ENCODE data around the gene CTDSPL.
A peak's percentile ranks its signal among the peaks of the same experiment; 100 is the strongest.

The CTDSPL gene

DNA sequence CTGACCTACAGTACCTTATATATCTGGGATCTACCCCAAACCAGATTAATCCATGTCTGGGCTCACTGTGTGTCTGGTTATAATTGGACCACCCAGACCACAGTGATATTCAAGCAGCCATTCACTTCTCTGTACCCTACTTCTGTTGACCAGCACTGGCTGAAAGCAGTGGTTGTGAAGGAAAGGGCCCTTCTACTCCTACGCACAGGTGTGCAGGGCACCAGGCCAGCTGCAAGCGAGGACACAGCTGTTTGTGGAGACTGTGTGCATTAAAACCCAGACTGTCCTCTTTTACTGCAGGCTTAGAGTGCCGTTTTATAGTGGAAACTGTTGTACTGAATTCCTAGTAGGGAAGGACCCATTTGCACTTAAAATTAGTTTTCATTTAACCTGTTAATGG, 29.5 kb downstream of the CTDSPL start:
- no peak for DNase-seq (ENCODE audit: low read depth)

DNA sequence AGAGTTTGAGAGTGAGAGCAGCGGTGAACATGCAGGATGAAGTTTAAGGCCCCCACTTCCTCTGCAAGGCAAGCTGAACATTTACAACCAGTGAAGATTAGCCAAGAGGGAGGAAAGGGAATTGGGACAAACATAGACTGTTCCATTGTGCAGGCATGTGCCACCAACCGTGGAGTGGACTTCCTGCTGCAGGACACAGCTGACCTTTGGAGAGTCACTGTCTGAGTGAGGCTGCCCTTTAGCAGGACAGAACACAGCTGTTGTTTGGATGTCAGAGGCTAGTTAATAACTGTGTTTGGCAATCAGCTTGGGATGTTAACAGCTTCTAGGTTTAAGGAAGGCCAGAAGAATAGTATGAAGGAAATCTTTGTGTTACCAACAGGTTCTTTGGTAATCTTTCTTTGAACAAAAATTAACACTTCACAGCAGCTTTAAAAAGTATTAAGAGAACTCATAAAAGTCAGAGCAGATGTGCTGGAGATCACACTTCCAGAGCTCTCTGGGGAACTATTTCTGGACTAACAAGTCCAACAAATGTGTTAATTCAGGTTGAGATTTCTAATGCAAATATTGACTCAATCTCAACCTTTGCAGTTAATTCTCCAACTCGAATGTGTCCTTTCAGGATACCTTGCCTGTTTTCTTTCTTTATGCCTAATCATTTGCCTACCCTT, 31.4 kb downstream of the CTDSPL start:
- DNase-seq (ENCODE audit: low read depth), result peak; percentile 5

DNA sequence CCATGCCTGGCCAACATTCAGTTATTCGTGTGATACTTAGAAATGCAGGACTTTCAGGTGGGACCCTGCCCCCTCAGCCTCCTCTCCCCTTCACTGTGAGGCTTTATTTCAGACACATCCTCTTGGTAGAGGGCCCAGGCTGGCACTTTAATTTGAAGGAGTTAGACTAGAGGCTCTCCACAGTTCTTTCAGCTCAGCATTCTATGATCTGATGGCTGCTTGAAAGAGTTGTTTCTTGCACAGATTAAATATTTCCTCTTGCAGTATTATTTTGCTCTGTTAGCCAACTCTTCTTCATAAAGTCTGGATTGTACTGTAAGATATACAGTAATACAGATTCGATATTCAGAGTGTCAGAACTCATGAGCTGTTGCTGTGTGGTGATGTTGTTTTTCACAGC, 35.1 kb downstream of the CTDSPL start:
- DNase-seq (ENCODE audit: low read depth), result no peak

DNA sequence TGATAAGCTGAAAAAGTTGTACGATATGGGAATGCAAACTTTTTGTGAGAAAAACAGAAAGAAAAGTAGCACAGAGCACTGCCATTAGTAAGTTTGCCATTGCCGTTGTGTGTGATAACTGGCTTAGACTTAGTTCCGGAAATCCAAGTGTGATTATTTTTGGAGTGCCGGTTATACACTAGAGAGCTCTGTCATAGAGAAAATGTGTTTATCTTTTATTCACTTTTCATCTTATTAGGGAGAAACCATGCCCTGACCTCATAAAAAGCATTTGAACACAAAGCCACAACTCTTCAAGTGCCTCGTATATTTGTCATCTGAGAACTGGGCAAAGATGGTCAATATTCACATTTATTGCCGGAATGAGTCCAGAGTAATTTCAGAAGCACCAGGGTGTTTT, 36.1 kb downstream of the CTDSPL start:
- no peak for DNase-seq (ENCODE audit: low read depth)

DNA sequence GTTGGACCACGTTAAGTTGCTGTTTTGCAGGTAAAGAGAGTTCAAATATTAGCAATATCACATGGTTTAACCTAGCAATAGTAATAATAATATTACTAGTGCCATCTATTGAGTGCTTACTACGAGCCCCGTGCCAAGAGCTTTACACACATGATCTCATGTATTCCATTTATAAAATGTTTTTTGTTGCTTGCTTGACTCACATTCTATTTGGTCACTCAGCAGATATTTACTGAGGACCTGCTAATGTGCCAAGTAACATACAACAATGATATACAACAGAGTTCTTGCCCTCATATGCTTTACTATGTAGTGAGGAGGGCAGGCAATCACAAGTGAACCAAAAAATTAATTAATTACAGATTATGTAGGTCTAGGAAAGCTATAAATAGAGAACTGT, 36.7 kb downstream of the CTDSPL start:
- no peak for DNase-seq (ENCODE audit: low read depth)

DNA sequence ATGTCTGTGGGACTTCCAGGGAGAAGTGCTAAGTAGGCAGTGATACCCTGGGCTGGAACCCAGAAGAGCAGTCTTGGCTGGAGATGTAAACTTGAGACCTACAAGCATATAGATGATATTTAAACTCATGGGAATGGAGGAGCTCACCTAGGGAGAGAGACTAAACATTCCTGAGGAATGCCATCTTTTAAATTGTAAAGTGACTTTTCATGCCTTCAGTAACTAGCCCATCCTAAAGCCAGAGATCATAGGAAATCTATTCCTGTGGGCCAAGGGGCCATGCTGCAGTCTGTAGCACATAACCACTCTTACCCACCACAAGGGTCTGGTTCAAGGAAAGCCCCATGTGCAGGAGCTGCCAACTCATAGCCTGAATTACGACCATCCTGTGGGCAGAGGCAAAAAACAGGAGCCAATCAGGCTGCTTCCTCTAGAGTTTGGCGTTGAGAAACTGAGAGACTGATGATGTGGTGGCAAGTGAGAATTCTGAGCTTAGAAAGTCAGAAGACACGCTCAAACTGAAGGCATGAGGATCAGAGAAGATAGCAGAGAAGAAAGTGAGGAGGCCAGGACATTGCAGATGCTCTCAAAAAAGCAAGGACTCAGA, 37.5 kb downstream of the CTDSPL start:
- DNase-seq (ENCODE audit: low read depth), result no peak

DNA sequence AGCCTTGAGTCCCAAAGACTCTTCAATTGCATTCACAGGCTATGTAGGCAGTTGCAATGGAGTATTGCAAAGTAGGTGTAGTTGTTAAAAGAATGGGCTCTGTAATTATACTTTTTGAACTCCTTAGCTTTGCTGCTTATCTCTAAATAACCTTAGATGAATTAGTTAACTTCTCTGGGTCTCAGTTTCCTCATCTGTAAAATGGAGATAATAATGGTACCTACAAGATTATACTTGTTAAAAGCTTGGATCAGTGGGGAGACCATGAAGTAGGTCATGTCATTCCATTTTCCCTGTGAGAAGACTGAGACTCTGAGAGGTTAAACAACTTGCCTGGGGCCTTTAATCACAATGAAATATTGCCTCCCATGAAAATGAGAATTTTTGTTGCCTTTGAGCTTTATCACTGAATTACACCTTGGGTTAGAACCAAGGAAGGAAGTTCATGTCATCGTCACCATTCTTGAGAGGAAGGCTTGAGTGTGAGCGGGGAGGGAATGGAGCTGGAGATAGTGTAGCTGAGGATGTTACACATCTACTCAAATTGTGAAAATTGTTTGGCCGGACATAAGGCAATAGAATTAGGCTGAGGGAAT, 38.1 kb downstream of the CTDSPL start:
- no peak for DNase-seq (ENCODE audit: low read depth)

DNA sequence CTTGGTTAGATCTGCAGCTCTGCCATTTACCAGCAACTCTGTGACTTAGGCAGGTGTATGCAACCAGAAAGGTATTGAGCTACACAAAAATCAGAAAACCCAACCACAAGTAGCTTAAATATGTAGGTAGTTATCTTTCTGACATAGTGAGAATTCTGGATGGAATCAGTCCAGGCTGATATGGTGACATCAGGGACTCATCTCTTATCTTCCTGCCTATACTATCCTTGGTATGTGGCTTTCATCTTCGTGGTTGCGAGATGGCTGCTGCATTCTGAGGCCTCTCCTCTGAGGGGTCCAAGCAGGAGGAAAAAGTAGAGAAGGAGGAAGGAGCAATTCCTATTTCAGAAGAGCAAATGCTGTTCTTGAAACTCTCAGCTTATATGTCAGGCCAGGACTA, 40.0 kb downstream of the CTDSPL start:
- no peak for DNase-seq (ENCODE audit: low read depth)

DNA sequence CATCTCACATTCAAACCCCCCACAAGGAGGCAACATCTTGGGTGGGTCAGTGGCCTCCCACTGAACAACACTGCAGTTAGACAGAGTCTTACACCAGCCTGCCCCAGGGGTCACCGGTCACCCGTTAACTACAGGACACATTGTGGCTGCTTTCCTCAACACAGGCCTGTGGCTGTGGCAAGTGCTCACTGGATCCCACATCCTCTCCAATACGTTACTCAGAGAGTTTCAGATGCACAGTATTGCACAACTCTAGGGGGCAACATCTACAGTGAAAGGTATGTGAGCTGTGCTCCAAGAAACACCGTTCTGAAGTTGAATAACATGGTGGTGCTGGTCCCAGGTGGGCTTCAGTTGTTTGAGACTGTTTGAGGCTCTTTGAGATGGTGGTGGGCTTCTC, 41.0 kb downstream of the CTDSPL start:
- DNase-seq (ENCODE audit: low read depth), result no peak

DNA sequence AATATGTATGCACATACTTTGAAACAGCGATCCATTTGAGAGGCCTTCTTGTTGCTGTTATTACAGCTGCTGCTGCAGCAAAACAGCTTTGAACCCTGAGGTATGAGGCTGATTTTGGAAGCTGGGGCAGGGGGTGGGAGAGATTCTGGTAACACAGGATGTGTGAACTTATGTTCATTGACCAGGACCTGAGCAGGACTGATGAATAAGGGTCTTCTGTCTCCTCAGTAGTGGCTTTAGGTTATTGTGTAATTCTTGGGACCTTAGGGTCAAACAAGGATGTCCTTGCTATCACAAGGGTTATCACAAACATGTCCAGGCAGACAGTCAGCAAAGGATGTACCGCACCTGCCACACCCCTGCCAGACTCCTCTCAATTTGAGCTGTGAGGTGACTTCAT, 41.6 kb downstream of the CTDSPL start:
- no peak for DNase-seq (ENCODE audit: low read depth)

DNA sequence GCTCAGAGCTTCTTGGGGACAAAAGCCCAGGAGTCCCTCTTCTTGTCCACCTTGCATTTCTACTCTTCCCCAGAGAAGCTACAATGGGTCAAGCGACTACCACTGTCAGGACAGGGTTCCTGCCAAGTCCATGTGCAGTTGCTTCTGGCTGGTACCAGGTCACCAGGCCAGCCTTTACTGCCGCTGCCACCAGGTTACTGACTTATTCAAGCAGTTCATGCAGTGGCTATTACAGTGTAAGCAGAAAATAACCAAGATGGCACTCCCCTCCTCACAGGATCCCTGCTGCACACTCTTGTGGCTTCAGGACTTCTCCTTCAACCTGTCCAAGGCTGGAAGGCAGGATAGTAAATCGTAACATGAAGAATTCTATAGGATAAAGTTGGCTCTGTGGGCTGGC, 42.1 kb downstream of the CTDSPL start:
- DNase-seq (ENCODE audit: low read depth), result no peak

DNA sequence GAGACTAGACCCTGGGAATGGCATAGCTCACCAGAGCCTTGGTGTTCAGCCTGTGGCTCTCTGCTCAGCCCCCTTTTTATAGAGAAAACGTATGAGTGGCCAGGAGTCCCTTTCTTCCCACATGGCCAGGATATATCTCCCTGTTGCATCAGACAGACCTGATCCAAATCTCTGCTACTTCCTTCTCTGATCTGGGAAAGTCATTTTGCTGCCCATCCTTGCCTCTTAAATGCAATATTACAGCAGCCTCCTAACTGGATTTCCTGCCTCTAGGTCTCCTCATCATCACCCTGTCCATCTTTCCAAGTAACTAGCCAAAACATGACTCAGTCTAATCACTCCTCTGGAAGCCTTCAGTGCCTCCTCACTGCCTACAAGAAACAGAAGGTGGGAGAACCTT, 42.9 kb downstream of the CTDSPL start:
- peak; percentile 64 for DNase-seq (ENCODE audit: low read depth)

DNA sequence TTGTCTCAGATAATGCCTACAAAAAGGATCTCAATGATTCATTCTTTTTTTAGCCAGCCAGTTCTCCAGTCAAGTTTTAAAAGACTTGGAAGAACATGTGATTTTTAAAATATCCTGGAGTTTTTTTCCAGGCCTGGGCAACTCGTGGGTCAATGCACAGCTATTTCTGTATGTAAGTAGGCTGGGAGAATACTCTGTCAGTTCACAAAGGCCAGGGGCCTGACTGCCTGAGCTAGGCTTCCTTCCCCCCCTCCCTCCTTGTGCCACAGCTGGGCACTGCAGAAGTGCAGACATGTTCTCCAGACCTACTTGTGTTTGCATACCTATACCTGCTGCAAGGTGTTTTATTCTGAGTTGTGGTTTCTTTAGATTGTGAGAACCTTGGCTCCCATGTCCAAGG, 43.7 kb downstream of the CTDSPL start:
- DNase-seq (ENCODE audit: low read depth), result no peak

DNA sequence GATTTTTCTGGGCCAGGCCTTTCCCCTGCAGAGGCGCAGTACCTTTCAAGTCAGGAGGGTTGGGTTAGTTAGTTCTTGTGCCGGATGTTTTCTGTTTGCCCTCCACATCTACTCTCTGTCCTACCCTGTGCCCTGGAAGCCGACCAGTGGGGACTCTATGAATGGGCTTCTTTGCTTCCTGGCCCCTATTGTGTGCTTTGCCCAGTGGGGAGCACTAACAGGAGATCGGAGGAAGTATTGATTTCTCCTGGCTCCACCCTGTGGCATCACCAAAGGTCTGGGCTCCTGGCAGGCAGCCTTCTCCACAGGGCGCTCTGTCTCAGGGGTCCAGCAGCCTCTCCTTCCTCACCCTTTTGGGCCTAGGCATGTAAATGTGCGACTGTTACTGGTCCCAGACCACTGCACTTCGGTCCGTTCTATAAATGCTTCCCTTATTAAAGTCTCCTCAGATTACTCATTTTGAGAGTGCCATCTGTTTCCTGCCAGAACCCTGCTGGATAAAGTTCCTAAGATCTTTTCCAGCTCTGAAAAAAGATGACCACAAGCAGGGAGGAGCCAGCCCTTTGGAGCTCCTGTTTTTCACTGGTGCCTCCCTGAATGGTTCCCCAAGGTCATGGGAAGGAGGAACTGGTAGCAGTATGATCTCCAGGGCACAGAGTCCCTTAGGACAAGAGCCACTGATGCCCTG, 44.5 kb downstream of the CTDSPL start:
- peak; percentile 46 for DNase-seq (ENCODE audit: low read depth)

DNA sequence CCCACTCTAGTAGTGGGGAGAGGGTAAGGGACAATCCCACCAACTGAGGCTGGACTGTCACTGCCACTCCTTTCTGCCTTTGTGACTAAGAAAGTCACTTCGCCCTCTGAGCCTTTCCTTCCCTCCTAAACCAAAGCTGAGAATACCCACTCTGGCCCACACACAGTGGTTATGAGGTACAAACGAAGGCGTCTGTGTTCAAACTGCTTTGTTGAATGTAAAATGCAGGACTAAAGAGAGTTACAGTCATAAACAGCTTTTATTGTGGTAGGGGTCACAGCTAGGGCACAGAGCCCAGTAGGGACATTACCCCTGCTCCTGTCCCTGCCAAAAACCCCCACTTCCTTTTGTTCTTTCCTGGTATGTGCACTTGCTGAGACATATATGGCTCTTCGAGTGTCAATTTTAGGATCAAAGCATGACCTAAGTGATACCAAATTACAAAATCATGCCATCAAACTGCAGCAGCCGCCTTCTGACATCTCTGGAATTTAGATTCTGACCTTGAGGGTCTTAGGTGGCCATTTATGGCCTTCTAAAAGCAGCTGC, 45.1 kb downstream of the CTDSPL start:
- no peak for DNase-seq (ENCODE audit: low read depth)

DNA sequence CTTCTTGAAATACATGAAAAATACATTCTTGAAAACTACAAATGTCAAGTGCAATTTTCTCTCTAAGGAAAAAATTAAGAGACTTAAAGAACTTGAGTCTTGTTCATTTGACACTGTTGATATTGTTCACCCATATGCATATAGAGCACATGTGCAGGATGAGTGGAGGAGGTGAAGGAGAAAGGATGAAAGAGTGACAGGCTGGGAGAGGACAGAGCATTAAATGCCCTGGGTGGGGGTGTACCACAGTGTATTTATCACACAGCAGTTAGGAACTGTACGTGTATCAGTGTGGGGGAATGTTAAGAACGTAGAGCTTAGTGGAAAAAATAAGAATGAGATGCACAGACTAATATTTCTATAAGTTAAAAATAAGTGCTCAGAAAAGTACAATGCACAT, 45.7 kb downstream of the CTDSPL start:
- no peak for DNase-seq (ENCODE audit: low read depth)

DNA sequence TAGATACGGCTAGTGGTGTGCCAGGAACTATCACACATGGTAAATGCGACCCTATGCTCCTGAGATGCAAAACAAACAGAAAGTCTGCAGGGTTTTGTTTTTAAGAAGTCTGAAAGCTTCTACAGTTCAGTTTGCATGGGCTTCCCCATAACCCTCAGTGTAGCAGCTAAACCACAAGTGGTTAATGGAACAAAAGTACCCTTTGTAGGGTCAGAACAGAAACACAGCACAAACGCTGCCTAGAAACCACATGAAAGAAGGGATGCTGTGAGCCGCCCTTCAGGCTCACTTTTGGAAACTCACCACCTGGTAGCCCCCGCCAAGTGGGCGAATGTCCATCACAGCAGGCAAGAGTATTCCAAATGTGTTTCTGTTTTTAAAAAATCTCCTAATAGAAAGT, 46.2 kb downstream of the CTDSPL start:
- no peak for DNase-seq (ENCODE audit: low read depth)

DNA sequence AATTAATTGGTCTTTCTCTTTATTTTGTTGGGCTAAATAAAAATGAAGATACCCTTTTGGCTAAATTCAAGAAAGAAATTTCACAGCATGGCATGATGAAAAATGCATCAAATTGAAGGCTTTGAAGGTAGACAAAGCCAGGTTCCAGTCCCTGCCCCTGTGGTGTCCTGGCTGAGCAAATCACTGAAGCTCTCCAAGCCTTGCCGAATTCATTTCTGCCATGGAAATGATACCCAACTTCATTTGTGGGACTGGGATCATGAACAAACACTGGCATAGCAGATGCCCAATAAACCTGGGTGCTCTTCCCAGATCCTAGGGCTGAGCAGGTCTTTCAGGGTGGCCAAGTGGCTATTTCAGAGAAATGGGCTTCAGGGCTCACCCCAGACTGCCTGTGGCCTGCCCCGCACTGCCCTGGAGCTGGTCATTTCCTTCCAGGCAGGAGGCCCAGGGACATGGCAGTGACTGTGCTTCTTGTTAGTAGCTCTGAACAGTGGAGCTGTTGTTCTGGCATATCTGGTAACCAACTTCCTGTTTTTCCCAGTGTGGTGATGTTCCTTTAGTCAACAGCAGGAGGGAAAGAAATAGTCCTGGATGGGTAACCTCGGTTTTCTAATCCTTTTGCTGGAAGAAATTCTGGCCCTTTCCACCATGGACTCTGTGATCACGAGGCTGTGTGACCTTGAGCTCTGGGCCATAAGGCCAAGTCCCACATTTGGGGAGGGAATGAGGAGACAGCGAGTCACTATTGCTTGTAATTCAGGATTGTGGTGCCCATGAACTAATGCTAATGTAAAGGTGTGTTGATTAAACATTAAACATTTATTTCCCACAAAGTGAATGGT, 47.6 kb downstream of the CTDSPL start:
- peak; percentile 45 for DNase-seq (ENCODE audit: low read depth)

DNA sequence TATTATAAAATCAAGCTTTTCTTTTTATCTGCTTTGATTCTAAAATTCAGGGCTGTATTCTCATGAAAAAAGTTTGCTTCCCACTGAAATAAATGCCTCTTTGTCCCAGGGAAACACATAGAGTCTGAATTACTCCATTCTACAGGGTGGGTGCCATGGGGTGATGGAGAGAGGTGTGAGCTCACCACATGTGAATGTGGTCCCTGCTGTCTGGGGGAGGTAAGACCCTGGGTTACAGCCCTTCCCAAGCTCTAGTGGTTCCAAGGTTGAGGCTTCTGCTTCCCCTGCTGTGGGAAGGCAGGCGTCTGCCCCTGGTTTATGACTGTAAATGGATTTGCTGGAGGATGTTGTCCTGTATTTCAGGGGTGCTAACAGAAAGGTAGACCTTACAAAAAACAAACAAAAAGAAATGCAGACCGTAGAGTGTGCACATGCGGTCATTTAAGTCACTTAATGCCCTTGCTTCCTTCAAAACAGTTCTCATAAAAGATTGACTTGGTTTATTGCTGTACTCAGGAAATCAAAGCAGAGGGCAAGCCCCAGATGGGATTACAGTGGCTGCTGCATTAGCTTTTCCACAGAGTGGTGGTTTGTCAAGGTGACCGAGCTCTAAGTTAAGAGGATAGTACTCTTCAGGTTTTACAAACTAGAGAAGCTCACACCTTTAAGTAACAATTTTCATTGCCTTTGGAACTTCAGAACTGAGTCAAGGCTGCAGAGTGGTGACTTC, 49.2 kb downstream of the CTDSPL start:
- no peak for DNase-seq (ENCODE audit: low read depth)

DNA sequence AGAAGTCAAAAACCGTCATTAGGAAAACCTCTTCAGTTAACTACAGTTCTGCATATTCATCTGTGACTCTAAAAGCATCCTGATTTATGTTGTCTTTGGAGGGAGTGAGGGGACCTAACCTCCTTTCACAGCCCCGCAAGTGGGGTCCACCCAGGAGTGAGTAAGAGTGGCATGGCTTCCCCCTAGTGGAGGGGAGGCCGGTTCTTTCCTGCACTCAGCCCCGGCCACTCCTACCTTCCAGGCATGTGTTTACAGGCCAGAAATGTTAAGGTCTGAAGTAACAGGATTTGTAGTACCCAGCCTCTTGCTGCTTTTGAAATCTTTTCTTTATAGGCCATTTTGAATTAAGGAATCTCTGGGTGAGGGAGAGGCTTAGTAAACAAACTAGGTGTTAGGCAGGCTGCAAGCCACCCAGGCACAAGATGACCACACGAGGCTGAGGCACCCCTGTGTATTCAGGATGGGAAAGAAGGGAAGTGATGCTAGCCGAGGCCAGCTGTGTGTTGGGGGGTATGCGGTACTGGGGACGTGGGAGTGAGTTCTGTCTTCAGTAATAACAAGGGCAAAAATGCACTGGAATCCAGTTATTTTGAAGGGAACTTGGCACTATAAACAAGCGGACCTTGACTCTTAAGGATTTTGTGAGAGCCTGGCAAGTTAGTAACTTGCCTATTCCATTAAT, 50.5 kb downstream of the CTDSPL start:
- DNase-seq (ENCODE audit: low read depth), result no peak

DNA sequence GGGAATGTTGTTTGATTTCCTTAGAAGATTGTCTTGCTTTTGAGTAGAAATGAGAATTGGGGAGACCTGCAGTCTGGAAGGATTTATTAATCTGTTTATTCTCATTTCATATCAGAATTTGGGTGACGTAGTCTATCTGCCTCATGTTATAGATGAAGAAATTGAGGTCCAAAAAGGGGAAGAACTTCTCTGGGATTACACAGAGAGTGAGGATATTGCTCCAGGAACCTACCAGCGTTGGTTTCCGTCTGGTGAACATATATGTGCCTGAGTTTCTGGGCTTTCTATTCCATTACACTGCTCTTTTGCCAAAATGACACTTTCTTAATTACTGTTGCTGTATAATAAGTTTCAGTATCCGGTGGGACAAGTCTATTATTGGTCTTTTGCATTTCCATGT, 51.8 kb downstream of the CTDSPL start:
- no peak for DNase-seq (ENCODE audit: low read depth)
